SK-N-SH treated with all-trans-retinoic acid at 6 μM for 48 hours (cell line): ENCODE results near the gene MPP3.

Experiments
- ATAC-seq: fragments of 200-7000 bp; cut with Tn5 transposase; 3 replicates; pipeline ENCODE4 v1.9.1; 2020; ENCODE audit warnings: mild to moderate bottlenecking, moderate library complexity
- ARNTL ChIP-seq: fragments of 450-650 bp; formaldehyde crosslinking; IDR thresholded peaks from 2 replicates; pipeline ENCODE4 v1.5.0; 2020; ENCODE audit warnings: low read depth, mild to moderate bottlenecking, moderate library complexity, borderline replicate concordance
- BACH2 ChIP-seq: fragments of 250-450 bp; sonication (Bioruptor Pico); IDR thresholded peaks from 2 replicates; pipeline ENCODE4 v1.9.0; 2021; ENCODE audit warnings: mild to moderate bottlenecking, borderline replicate concordance
- CSDC2 ChIP-seq: fragments of 250-450 bp; sonication (Bioruptor Pico); IDR thresholded peaks from 2 replicates; pipeline ENCODE4 v1.5.0; 2020; ENCODE audit warnings: mild to moderate bottlenecking, moderate library complexity
- CSRNP3 ChIP-seq: fragments of 250-450 bp; sonication (Bioruptor Pico); IDR thresholded peaks from 2 replicates; pipeline ENCODE4 v1.5.1; 2021; ENCODE audit warnings: mild to moderate bottlenecking, moderate library complexity
- ESRRG ChIP-seq: fragments of 250-450 bp; sonication (Bioruptor Pico); IDR thresholded peaks from 2 replicates; pipeline ENCODE4 v1.6.1; 2021; ENCODE audit warnings: mild to moderate bottlenecking
- GLIS3 ChIP-seq: fragments of 250-450 bp; sonication (Bioruptor Pico); IDR thresholded peaks from 2 replicates; pipeline ENCODE4 v1.5.0; 2020; ENCODE audit warnings: mild to moderate bottlenecking, moderate library complexity
- ISL1 ChIP-seq: fragments of 250-450 bp; sonication (Bioruptor Pico); IDR thresholded peaks from 2 replicates; pipeline ENCODE4 v2.1.2; 2022; ENCODE audit warnings: mild to moderate bottlenecking, moderate library complexity
- OSR1 ChIP-seq: fragments of 250-450 bp; sonication (Bioruptor Pico); IDR thresholded peaks from 2 replicates; pipeline ENCODE4 v1.8.0; 2022; ENCODE audit warnings: moderate library complexity, mild to moderate bottlenecking, inconsistent platforms
- PATZ1 ChIP-seq: fragments of 250-450 bp; sonication (Bioruptor Pico); IDR thresholded peaks from 2 replicates; pipeline ENCODE4 v1.8.0; 2020; ENCODE audit warnings: mild to moderate bottlenecking, moderate library complexity, borderline replicate concordance
- POU6F1 ChIP-seq: fragments of 250-450 bp; sonication (Bioruptor Pico); IDR thresholded peaks from 2 replicates; pipeline ENCODE4 v1.8.0; 2021; ENCODE audit warnings: low read depth, mild to moderate bottlenecking, moderate library complexity, borderline replicate concordance
- RARB ChIP-seq: fragments of 250-450 bp; sonication (Bioruptor Pico); IDR thresholded peaks from 2 replicates; pipeline ENCODE4 v1.8.0; 2021; ENCODE audit warnings: mild to moderate bottlenecking, moderate library complexity
- SNAI2 ChIP-seq: fragments of 250-450 bp; sonication (Bioruptor Pico); IDR thresholded peaks from 2 replicates; pipeline ENCODE4 v1.5.0; 2020; ENCODE audit warnings: mild to moderate bottlenecking, moderate library complexity
- TOX ChIP-seq: fragments of 250-450 bp; sonication (Bioruptor Pico); IDR thresholded peaks from 2 replicates; pipeline ENCODE4 v1.8.0; 2021; ENCODE audit warnings: mild to moderate bottlenecking, moderate library complexity, borderline replicate concordance
- TSHZ2 ChIP-seq: fragments of 250-450 bp; sonication (Bioruptor Pico); IDR thresholded peaks from 2 replicates; pipeline ENCODE4 v1.5.0; 2020; ENCODE audit warnings: mild to moderate bottlenecking, moderate library complexity
- ZC3H10 ChIP-seq: fragments of 250-450 bp; sonication (Bioruptor Pico); IDR thresholded peaks from 2 replicates; pipeline ENCODE4 v1.5.1; 2021; ENCODE audit warnings: mild to moderate bottlenecking, moderate library complexity
- ZFP3 ChIP-seq: fragments of 250-450 bp; sonication (Bioruptor Pico); IDR thresholded peaks from 2 replicates; pipeline ENCODE4 v1.5.0; 2020; ENCODE audit warnings: mild to moderate bottlenecking, moderate library complexity
- ZFP30 ChIP-seq: fragments of 450-650 bp; formaldehyde crosslinking; IDR thresholded peaks from 2 replicates; pipeline ENCODE4 v1.5.0; 2022; ENCODE audit warnings: mild to moderate bottlenecking, moderate library complexity
- ZNF565 ChIP-seq: fragments of 450-650 bp; formaldehyde crosslinking; conservative IDR thresholded peaks from 2 replicates; pipeline ENCODE4 v1.5.0; 2020; ENCODE audit warnings: low read depth, mild to moderate bottlenecking, moderate library complexity
- ZNF70 ChIP-seq: fragments of 450-650 bp; formaldehyde crosslinking; IDR thresholded peaks from 2 replicates; pipeline ENCODE4 v1.5.0; 2020; ENCODE audit warnings: mild to moderate bottlenecking, moderate library complexity
- ZNF8 ChIP-seq: fragments of 450-650 bp; formaldehyde crosslinking; IDR thresholded peaks from 2 replicates; pipeline ENCODE4 v1.5.0; 2020; ENCODE audit warnings: mild to moderate bottlenecking, moderate library complexity

Gene MPP3

GRCh38 chr17:43825567-43825966 lies 7.4 kb downstream of the MPP3 start:
- no peak for TF ChIP-seq CSRNP3 (CRISPR knock-in tag)
- no peak for TF ChIP-seq ZFP30 (CRISPR knock-in tag)
- TF ChIP-seq BACH2 (CRISPR knock-in tag): no peak
- no peak for TF ChIP-seq ZNF8
- no peak for TF ChIP-seq GLIS3 (CRISPR knock-in tag)
- TF ChIP-seq ESRRG (CRISPR knock-in tag): no peak
- TF ChIP-seq ZNF70 (CRISPR knock-in tag): no peak
- no peak for TF ChIP-seq TOX
- TF ChIP-seq ZNF565 (CRISPR knock-in tag): no peak
- no peak for TF ChIP-seq ZFP3 (CRISPR knock-in tag)
- no peak for TF ChIP-seq SNAI2 (CRISPR knock-in tag)
- TF ChIP-seq PATZ1 (CRISPR knock-in tag): no peak
- TF ChIP-seq ZC3H10: no peak
- no peak for TF ChIP-seq POU6F1
- TF ChIP-seq CSDC2 (CRISPR knock-in tag): no peak
- no peak for TF ChIP-seq TSHZ2 (CRISPR knock-in tag)
- no peak for TF ChIP-seq ARNTL (CRISPR knock-in tag)
- no peak for TF ChIP-seq RARB (CRISPR knock-in tag)
- TF ChIP-seq OSR1 (CRISPR knock-in tag): no peak
- TF ChIP-seq ISL1 (CRISPR knock-in tag): no peak
- TF ChIP-seq, all 23 proteins: peak for 0
- no peak for ATAC-seq

- ATAC-seq: no peak
Measured at GRCh38 chr17:43823350-43824084, 9.4 kb downstream of the MPP3 start.

More at GRCh38 chr17:43823350-43824084, 9.4 kb downstream of the MPP3 start:
- no peak for TF ChIP-seq TOX
- no peak for TF ChIP-seq CSRNP3 (CRISPR knock-in tag)
- TF ChIP-seq ZNF70 (CRISPR knock-in tag): no peak
- TF ChIP-seq ZFP3 (CRISPR knock-in tag): no peak
- TF ChIP-seq RARB (CRISPR knock-in tag): no peak
- TF ChIP-seq ESRRG (CRISPR knock-in tag): no peak
- TF ChIP-seq GLIS3 (CRISPR knock-in tag): no peak
